GM21576 (cell line): Measurements from ENCODE around the gene LDLRAP1.
A peak's percentile ranks its signal among the peaks of the same experiment; 100 is the strongest.
"Not testable (repeated sequence)": the region's sequence is repeated elsewhere in the genome, so short reads cannot be mapped to it uniquely, and the experiment has no call there.

Experiments
- ATAC-seq: cut with Tn5 transposase; IDR thresholded peaks from one replicate; pipeline ENCODE4 v1.9.1; 2021; ENCODE audit warnings: mild to moderate bottlenecking, moderate library complexity; ENCODE audit not compliant: unreplicated experiment

The LDLRAP1 gene

GRCh38 chr1:25543425-25544242 is at the start of gene LDLRAP1:
Gene LDLRAP1 (plus strand): TSS chr1:25543606. CDS start chr1:25543699, 93 bp downstream.
- peak; percentile 72 for ATAC-seq

- ATAC-seq, result no peak
Measured at GRCh38 chr1:25494952-25495351, 48.5 kb upstream of the LDLRAP1 start.

- ATAC-seq, result no peak
Measured at GRCh38 chr1:25500694-25501093, 42.7 kb upstream of the LDLRAP1 start.

GRCh38 chr1:25501235-25502058 is 42.0 kb upstream of the LDLRAP1 start:
- no peak for ATAC-seq

GRCh38 chr1:25502957-25503356 is 40.4 kb upstream of the LDLRAP1 start:
- ATAC-seq, result no peak

GRCh38 chr1:25503551-25504426 is 39.6 kb upstream of the LDLRAP1 start:
- ATAC-seq, result no peak

- ATAC-seq, result no peak
Measured at GRCh38 chr1:25504706-25505595, 38.5 kb upstream of the LDLRAP1 start.

GRCh38 chr1:25505656-25506385 is 37.6 kb upstream of the LDLRAP1 start:
- ATAC-seq, result no peak

GRCh38 chr1:25506566-25507463 is 36.6 kb upstream of the LDLRAP1 start:
- ATAC-seq, result not testable (repeated sequence)

GRCh38 chr1:25513666-25514065 is 29.7 kb upstream of the LDLRAP1 start:
- no peak for ATAC-seq

- no peak for ATAC-seq
Measured at GRCh38 chr1:25515033-25515432, 28.4 kb upstream of the LDLRAP1 start.

GRCh38 chr1:25516686-25517085 is 26.7 kb upstream of the LDLRAP1 start:
- ATAC-seq, result no peak

- no peak for ATAC-seq
Measured at GRCh38 chr1:25517476-25518394, 25.7 kb upstream of the LDLRAP1 start.

GRCh38 chr1:25519624-25520023 is 23.8 kb upstream of the LDLRAP1 start:
- no peak for ATAC-seq

GRCh38 chr1:25520446-25521061 is 22.9 kb upstream of the LDLRAP1 start:
- no peak for ATAC-seq

- ATAC-seq, result no peak
Measured at GRCh38 chr1:25522031-25522655, 21.3 kb upstream of the LDLRAP1 start.
